ENCODE results near the gene FADD. TPM values are rescaled to one million over a fixed set of nuclear protein-coding genes. Genes with fewer than 3 reads are reported as not detected.

Gene FADD
- total and polyA plus RNA-seq, 3 donors from 2014 or later: 16.8 to 20.6 (median 20.6) TPM

DNA sequence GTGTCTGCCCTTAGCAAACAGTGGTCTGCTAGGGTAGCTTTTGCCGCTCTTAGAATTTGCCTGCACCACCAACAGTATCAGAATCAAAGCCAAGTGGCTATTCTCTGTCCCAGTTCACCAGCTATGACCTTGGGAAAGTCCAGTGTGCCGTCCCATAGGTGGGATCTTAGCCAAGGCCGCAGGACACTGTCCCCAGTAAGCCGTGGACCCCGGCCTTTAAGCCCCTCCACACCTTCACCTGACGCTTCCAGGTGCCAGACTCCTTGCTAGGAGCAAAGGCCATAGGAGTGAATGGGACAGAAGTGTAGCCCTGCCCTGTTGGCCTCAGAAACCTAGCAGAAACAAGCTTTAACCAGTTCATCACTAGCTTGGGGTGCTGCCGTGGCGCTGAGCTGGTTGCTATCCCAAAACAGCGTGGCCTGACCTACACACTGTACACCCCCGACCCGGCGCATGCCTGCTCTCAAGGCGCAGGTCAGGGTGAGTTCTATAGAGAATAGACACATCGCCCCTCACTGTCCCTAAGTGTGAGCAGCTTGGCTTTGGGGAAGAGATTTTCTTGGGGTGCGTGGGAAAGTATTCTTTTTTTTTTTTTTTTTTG, 4.5 kb downstream of the FADD start:
- WGBS, 2 donors: 79 to 85% methylated on average over 10 to 15 of the region's 15 CpGs
- H3K36me3 ChIP-seq (ENCODE audit: low read depth, missing control alignments): no peaks in the 10 kb centered on the region
- H3K9me3 ChIP-seq: no peaks in the 10 kb centered on the region
- H3K27me3 ChIP-seq: no peaks in the 10 kb centered on the region
- no peak for DNase-seq
- H3K27ac ChIP-seq: no peak overlapping the region
- intact Hi-C loops (cut with DNase I; ENCODE audit: low total_unique reads): no loop called here
- no peak overlapping the region for H3K4me3 ChIP-seq
- peaks cover 9% of the 10 kb centered on the region for H3K4me1 ChIP-seq
- TF ChIP-seq POLR2A (IDR thresholded peaks at IDR 0.05): no peak
- TF ChIP-seq, protein P1, sequence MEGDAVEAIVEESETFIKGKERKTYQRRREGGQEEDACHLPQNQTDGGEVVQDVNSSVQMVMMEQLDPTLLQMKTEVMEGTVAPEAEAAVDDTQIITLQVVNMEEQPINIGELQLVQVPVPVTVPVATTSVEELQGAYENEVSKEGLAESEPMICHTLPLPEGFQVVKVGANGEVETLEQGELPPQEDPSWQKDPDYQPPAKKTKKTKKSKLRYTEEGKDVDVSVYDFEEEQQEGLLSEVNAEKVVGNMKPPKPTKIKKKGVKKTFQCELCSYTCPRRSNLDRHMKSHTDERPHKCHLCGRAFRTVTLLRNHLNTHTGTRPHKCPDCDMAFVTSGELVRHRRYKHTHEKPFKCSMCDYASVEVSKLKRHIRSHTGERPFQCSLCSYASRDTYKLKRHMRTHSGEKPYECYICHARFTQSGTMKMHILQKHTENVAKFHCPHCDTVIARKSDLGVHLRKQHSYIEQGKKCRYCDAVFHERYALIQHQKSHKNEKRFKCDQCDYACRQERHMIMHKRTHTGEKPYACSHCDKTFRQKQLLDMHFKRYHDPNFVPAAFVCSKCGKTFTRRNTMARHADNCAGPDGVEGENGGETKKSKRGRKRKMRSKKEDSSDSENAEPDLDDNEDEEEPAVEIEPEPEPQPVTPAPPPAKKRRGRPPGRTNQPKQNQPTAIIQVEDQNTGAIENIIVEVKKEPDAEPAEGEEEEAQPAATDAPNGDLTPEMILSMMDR (IDR thresholded peaks at IDR 0.05): no peak

DNA sequence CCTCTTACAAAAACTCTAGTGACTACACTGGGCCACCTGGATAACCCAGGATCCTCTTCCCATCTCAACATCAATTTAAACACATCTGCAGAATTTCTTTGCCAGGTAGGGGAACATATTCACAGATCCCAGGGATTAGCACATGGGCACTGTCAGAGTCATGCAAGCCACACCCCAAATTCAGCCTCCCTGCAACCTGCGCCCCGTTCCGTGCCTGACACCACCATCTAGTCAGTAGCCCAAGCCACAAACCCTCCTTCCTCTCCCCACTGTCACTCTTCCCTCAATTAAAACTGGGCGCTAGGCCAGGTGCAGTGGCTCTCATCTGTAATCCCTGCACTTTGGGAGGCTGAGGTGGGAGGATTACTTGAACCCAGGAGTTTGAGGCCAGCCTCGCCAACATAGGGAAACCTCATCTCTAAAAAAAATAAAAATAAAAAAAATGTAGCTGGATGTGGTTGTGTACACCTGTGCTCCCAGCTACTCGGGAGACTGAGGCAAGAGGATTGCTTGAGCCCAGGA, 6.4 kb downstream of the FADD start:
- no peak overlapping the region for H3K4me3 ChIP-seq
- H3K4me1 ChIP-seq: peaks cover 6% of the 10 kb centered on the region
- intact Hi-C loops (cut with DNase I; ENCODE audit: low total_unique reads): no loop called here
- DNase-seq: no peak
- no peaks in the 10 kb centered on the region for H3K36me3 ChIP-seq (ENCODE audit: low read depth, missing control alignments)
- TF ChIP-seq, protein P1 (IDR thresholded peaks at IDR 0.05): no peak
- TF ChIP-seq POLR2A (IDR thresholded peaks at IDR 0.05): no peak
- no peaks in the 10 kb centered on the region for H3K9me3 ChIP-seq
- no peaks in the 10 kb centered on the region for H3K27me3 ChIP-seq
- WGBS, 2 donors: 91 to 93% methylated on average over 6 of the region's 6 CpGs
- no peak overlapping the region for H3K27ac ChIP-seq

DNA sequence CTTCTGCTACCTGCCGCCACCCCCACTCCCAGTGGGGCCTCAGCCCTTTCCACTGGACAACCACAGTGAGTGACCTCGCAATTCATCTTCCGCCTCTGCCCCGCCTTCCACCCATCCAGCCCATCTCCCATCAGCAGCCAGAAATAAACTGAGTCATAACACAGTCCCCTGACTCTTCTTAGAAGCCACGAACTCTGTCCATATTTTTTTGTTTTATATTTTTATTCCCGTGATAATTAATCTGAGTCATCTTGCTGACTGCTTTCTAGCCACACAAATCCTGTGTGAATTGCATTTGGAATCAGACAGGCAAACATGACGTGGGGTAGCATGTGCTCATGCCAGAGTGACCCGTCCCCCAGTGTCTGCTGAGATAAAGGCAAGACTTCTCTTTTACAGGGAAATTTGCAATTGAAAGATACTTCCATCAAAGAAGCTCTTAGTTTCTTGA, 7.0 kb downstream of the FADD start:
- WGBS, 2 donors: 79 to 88% methylated on average over 8 of the region's 8 CpGs
- Histone ChIP-seq H3K4me3 (no peak overlapping the region), H3K4me1 (no peaks in the 10 kb centered on the region), H3K9me3 (no peaks in the 10 kb centered on the region), H3K36me3 (ENCODE audit: low read depth, missing control alignments) (no peaks in the 10 kb centered on the region), H3K27ac (no peak overlapping the region), H3K27me3 (no peaks in the 10 kb centered on the region)
- TF ChIP-seq, protein P1 (IDR thresholded peaks at IDR 0.05): no peak
- TF ChIP-seq POLR2A (IDR thresholded peaks at IDR 0.05): no peak
- intact Hi-C loops (cut with DNase I; ENCODE audit: low total_unique reads): no loop called here
- no peak for DNase-seq

DNA sequence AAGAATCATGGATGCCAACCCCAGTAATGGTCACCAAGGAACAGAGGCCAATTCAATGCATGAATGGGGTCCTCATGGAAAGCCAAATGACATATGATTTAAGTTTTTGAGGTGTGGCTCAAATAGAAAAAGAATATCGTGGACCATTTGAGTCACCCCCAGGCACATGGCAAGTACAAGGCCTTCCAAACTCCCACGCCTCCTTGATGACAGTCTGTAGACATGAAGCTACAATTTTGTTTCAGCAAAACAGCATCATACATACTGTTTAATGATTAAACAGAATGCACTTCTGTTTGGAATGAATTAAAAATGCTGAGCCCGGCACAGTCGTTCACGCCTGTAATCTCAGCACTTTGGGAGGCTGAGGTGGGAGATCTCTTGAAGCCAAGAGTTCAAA, 7.4 kb downstream of the FADD start:
- no peak for TF ChIP-seq POLR2A (IDR thresholded peaks at IDR 0.05)
- TF ChIP-seq, protein P1 (IDR thresholded peaks at IDR 0.05): no peak
- H3K4me1 ChIP-seq: no peaks in the 10 kb centered on the region
- H3K27ac ChIP-seq: no peak overlapping the region
- 80 to 82% methylated on average over 5 of the region's 5 CpGs for WGBS, 2 donors
- intact Hi-C loops (cut with DNase I; ENCODE audit: low total_unique reads): no loop called here
- H3K4me3 ChIP-seq: no peak overlapping the region
- H3K9me3 ChIP-seq: no peaks in the 10 kb centered on the region
- no peaks in the 10 kb centered on the region for H3K27me3 ChIP-seq
- DNase-seq: no peak
- no peaks in the 10 kb centered on the region for H3K36me3 ChIP-seq (ENCODE audit: low read depth, missing control alignments)
